Neural progenitor cell (in vitro differentiated cells): ENCODE measurements around the gene SPATA13. TPM values are rescaled to one million over a fixed set of nuclear protein-coding genes. Genes with fewer than 3 reads are reported as not detected.
A peak's percentile ranks its signal among the peaks of the same experiment; 100 is the strongest.
"Not testable (repeated sequence)": the region's sequence is repeated elsewhere in the genome, so short reads cannot be mapped to it uniquely, and the experiment has no call there.

ENCODE experiments used
- DNase-seq: peaks from one replicate; pipeline ENCODE4 v3.0.0-alpha.2; 2016; ENCODE audit warnings: low spot score
- H2AFZ ChIP-seq: fragments of 200-600 bp; sonication (generic); replicated peaks from 2 replicates; pipeline ENCODE4 v1.6.1; 2016; ENCODE audit warnings: antibody characterized with exemption
- H3F3A ChIP-seq: fragments of 200-600 bp; sonication (generic); 2 replicates; pipeline ENCODE4 v1.6.1; 2016; ENCODE audit warnings: antibody characterized with exemption, low read depth
- H3K27ac ChIP-seq: fragments of 200-600 bp; sonication (generic); 2 replicates; pipeline ENCODE4 v1.5.1; 2016; ENCODE audit warnings: mild to moderate bottlenecking
- H3K27me3 ChIP-seq: fragments of 200-600 bp; sonication (generic); 2 replicates; pipeline ENCODE4 v1.6.1; 2016; ENCODE audit warnings: mild to moderate bottlenecking, moderate library complexity
- H3K36me3 ChIP-seq: fragments of 200-600 bp; sonication (generic); 2 replicates; pipeline ENCODE4 v1.5.1; 2016
- H3K4me1 ChIP-seq: fragments of 200-600 bp; sonication (generic); 2 replicates; pipeline ENCODE4 v1.6.1; 2016; ENCODE audit warnings: mixed run types
- H3K4me2 ChIP-seq: fragments of 200-600 bp; sonication (generic); 2 replicates; pipeline ENCODE4 v1.6.1; 2016
- H3K4me3 ChIP-seq: fragments of 200-600 bp; sonication (generic); 2 replicates; pipeline ENCODE4 v1.5.1; 2016
- H3K79me2 ChIP-seq: fragments of 200-600 bp; sonication (generic); 2 replicates; pipeline ENCODE4 v1.6.1; 2016; ENCODE audit warnings: low read depth
- H3K9ac ChIP-seq: fragments of 200-600 bp; sonication (generic); 2 replicates; pipeline ENCODE4 v1.6.1; 2016
- H3K9me3 ChIP-seq: fragments of 200-600 bp; sonication (generic); 2 replicates; pipeline ENCODE4 v1.5.1; 2016; ENCODE audit warnings: low read depth
- H4K20me1 ChIP-seq: fragments of 200-600 bp; sonication (generic); 2 replicates; pipeline ENCODE4 v1.6.1; 2016; ENCODE audit warnings: low read depth
- H3K27ac Mint-ChIP-seq: 3 replicates; pipeline ENCODE4 v1.8.0; 2021; ENCODE audit warnings: mixed read lengths
- H3K27me3 Mint-ChIP-seq: 2 replicates; pipeline ENCODE4 v1.8.0; 2022; ENCODE audit warnings: low read depth, mild to moderate bottlenecking, inconsistent platforms, moderate library complexity, mixed read lengths; ENCODE audit not compliant: insufficient read depth
- H3K36me3 Mint-ChIP-seq: 3 replicates; pipeline ENCODE4 v1.8.0; 2021; ENCODE audit warnings: mixed read lengths
- H3K4me1 Mint-ChIP-seq: 3 replicates; pipeline ENCODE4 v1.8.0; 2021; ENCODE audit warnings: mixed read lengths
- H3K4me3 Mint-ChIP-seq: 3 replicates; pipeline ENCODE4 v1.8.0; 2021; ENCODE audit warnings: mild to moderate bottlenecking, moderate library complexity, mixed read lengths
- H3K9me3 Mint-ChIP-seq: 3 replicates; pipeline ENCODE4 v1.8.0; 2020; ENCODE audit warnings: mixed read lengths
- EZH2 ChIP-seq: fragments of 200-600 bp; sonication (generic); IDR thresholded peaks from 2 replicates; pipeline ENCODE4 v1.6.1; 2017; ENCODE audit warnings: antibody characterized with exemption, mild to moderate bottlenecking, moderate library complexity
- EZH2phosphoT487 ChIP-seq: fragments of 200-600 bp; sonication (generic); IDR thresholded peaks from 2 replicates; pipeline ENCODE4 v1.6.1; 2017; ENCODE audit warnings: antibody characterized with exemption
- total RNA-seq: library from RNA; depleted of rRNA; stranded (reverse); fragments of >200 nt; gene quantifications from 2 replicates; pipeline ENCODE4 v1.2.3, GENCODE V29; 2015; ENCODE audit warnings: low replicate concordance
- TF ChIP-seq, protein P1 (sequence below): fragments of 200-600 bp; sonication (generic); IDR thresholded peaks from 2 replicates; pipeline ENCODE4 v1.5.1; 2017; ENCODE audit warnings: antibody characterized with exemption, mild to moderate bottlenecking

SPATA13 gene
- total RNA-seq, 1 donor from 2014 or later, result 15.9 TPM

DNA sequence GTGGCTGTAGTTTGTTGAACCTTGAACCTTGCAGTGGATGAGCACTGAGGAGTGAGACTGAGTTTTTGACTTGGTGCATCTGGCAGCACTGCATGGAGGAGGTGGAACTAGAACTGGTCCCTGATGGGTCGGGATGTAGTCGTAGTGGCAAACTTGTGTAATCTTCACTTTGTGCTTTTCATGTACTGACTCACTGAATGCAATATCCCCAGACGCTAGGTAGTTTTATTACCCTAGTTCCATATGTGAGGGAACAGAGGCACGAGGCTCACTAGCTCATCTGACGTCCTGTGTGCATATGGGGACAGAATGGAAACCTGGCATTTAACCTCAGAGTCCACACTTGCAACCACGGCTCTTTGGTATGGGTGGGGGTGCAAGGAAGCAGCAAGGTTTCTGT, 159.1 kb downstream of the SPATA13 start:
- not testable (repeated sequence) for H3K36me3 ChIP-seq, H3K27me3 ChIP-seq, H3K9ac ChIP-seq, H3K9me3 Mint-ChIP-seq, H3K4me3 Mint-ChIP-seq, H2AFZ ChIP-seq, H3K4me3 ChIP-seq, DNase-seq, H3K36me3 Mint-ChIP-seq, H3K27ac Mint-ChIP-seq, H3F3A ChIP-seq, H4K20me1 ChIP-seq, H3K27ac ChIP-seq, H3K4me2 ChIP-seq, H3K9me3 ChIP-seq, H3K4me1 ChIP-seq, H3K4me1 Mint-ChIP-seq, H3K79me2 ChIP-seq
- peaks cover 14% of the 10 kb centered on the region for H3K27me3 Mint-ChIP-seq

DNA sequence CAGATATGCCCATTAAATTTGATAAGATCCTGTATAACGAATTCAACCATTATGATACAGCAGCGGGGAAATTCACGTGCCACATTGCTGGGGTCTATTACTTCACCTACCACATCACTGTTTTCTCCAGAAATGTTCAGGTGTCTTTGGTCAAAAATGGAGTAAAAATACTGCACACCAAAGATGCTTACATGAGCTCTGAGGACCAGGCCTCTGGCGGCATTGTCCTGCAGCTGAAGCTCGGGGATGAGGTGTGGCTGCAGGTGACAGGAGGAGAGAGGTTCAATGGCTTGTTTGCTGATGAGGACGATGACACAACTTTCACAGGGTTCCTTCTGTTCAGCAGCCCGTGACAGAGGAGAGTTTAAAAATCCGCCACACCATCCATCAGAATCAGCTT, 160.9 kb downstream of the SPATA13 start:
- not testable (repeated sequence) for H3K36me3 ChIP-seq, H2AFZ ChIP-seq, DNase-seq, H3K9me3 Mint-ChIP-seq, H3K4me3 ChIP-seq, H3K36me3 Mint-ChIP-seq, H3K4me1 ChIP-seq, H3K4me3 Mint-ChIP-seq, H3K9me3 ChIP-seq, H3K27me3 ChIP-seq, H3K4me2 ChIP-seq, H3K27ac ChIP-seq, H3K27me3 Mint-ChIP-seq, H3K79me2 ChIP-seq, H4K20me1 ChIP-seq, H3K27ac Mint-ChIP-seq, H3K4me1 Mint-ChIP-seq, H3F3A ChIP-seq, H3K9ac ChIP-seq

DNA sequence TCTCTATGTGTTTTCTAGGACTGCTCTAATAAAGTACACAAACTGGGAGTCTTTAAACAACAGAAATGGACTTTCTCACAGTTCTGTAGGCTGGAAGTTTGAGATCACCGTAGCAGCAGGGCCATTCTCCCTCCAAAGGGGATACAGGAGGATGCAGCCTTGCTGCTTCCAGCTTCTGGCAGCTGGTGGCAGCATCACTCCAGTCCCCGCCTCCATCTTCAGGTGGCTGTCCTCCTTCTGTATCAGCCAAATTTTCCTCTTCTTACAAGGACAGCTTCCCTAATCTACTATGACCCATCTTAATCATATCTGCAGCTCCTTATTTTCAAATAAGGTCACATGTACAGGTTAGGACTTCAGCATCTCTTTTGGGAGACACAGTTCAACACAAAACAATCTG, 161.9 kb downstream of the SPATA13 start:
- H2AFZ ChIP-seq, H3K27me3 ChIP-seq, H3K4me3 ChIP-seq, H3K4me2 ChIP-seq, H3K27ac Mint-ChIP-seq, H3K4me1 Mint-ChIP-seq, H3K36me3 Mint-ChIP-seq, H4K20me1 ChIP-seq, H3K9me3 Mint-ChIP-seq, H3K36me3 ChIP-seq, H3K27me3 Mint-ChIP-seq, H3K4me3 Mint-ChIP-seq, H3K4me1 ChIP-seq, H3K9me3 ChIP-seq, H3K79me2 ChIP-seq, H3F3A ChIP-seq, H3K27ac ChIP-seq, H3K9ac ChIP-seq: not testable (repeated sequence)
- peak; percentile 8 for DNase-seq
- TF ChIP-seq, protein P1, sequence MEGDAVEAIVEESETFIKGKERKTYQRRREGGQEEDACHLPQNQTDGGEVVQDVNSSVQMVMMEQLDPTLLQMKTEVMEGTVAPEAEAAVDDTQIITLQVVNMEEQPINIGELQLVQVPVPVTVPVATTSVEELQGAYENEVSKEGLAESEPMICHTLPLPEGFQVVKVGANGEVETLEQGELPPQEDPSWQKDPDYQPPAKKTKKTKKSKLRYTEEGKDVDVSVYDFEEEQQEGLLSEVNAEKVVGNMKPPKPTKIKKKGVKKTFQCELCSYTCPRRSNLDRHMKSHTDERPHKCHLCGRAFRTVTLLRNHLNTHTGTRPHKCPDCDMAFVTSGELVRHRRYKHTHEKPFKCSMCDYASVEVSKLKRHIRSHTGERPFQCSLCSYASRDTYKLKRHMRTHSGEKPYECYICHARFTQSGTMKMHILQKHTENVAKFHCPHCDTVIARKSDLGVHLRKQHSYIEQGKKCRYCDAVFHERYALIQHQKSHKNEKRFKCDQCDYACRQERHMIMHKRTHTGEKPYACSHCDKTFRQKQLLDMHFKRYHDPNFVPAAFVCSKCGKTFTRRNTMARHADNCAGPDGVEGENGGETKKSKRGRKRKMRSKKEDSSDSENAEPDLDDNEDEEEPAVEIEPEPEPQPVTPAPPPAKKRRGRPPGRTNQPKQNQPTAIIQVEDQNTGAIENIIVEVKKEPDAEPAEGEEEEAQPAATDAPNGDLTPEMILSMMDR, result peak; percentile 55

DNA sequence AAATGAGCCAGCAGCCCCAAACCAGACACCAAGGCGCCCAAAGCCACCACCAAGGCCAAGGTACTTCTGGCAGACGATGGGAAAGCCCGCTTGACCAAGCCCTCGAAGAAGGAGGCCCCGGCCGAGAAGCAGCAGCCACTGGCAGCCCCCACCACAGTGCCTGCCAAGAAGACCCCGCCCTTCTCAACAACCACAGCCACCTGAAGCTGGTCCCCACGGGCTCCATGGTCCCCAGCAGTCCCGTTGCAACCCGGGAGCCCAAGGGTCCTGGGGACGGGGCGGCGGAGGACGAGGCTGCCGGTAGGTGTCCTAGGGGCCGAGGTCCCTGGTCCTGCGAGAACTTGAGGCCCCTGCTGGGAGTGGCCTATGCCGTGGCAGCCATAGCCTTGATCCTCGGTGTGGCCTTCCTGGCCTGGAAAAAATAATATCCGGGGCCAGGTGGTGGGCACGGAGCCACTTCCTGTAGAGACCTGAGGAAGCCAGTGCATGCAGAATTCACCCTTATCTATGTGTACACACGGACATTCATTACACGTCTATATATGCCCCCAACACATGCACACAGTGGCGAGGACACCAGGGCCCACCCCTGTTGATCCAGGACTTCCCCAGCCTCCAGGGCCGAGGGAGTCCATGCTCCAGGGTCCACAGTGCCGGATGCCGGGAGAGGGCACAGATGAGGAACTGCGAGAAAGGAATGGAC, 162.7 kb downstream of the SPATA13 start:
- no peak overlapping the region for H3K4me3 Mint-ChIP-seq
- no peak overlapping the region for H3K27ac Mint-ChIP-seq
- no peak for DNase-seq

More for the DNA sequence above, 162.7 kb downstream of the SPATA13 start:
- Histone ChIP-seq H3K4me1 (no peaks in the 10 kb centered on the region), H3K27me3 (no peaks in the 10 kb centered on the region), H3K27ac (no peak overlapping the region), H3K79me2 (no peaks in the 10 kb centered on the region), H3K9me3 (no peaks in the 10 kb centered on the region), H3K4me2 (no peak overlapping the region), H3K36me3 (no peaks in the 10 kb centered on the region), H3K4me3 (no peak overlapping the region), H3K9ac (no peak overlapping the region), H2AFZ (no peak overlapping the region), H3F3A (no peaks in the 10 kb centered on the region), H4K20me1 (no peaks in the 10 kb centered on the region)
- H3K4me1 Mint-ChIP-seq, result no peaks in the 10 kb centered on the region
- H3K9me3 Mint-ChIP-seq, result no peaks in the 10 kb centered on the region
- H3K36me3 Mint-ChIP-seq, result no peaks in the 10 kb centered on the region
- H3K27me3 Mint-ChIP-seq, result peaks cover 3% of the 10 kb centered on the region
- TF ChIP-seq EZH2phosphoT487, result no peak
- no peak for TF ChIP-seq EZH2
- TF ChIP-seq, protein P1, result no peak
